HEK293T (cell line): ENCODE measurements around the gene SQOR.

Experiments
- CTCF ChIA-PET: fragments of 350-600 bp; formaldehyde crosslinking; extraction: SDS; loops from one replicate; lab custom pipeline; 2021; ENCODE audit warnings: antibody characterized with exemption, inconsistent platforms; lab: Yijun Ruan, JAX
- POLR2A ChIA-PET: fragments of 350-600 bp; formaldehyde crosslinking; extraction: SDS; loops from one replicate; lab custom pipeline; 2020; ENCODE audit warnings: antibody characterized with exemption, inconsistent platforms; lab: Yijun Ruan, JAX
- DNase-seq: peaks from one replicate; pipeline ENCODE4 v3.0.0; 2012; ENCODE audit warnings: mixed read lengths; ENCODE audit errors: extremely low spot score
- ARNT ChIP-seq: fragments of 450-650 bp; IDR thresholded peaks from 2 replicates; pipeline ENCODE4 v1.6.1; 2017; ENCODE audit warnings: mild to moderate bottlenecking
- BHLHE40 ChIP-seq: fragments of 450-650 bp; IDR thresholded peaks from 2 replicates; pipeline ENCODE4 v1.6.1; 2016; ENCODE audit warnings: mild to moderate bottlenecking, moderate library complexity, borderline replicate concordance
- CTBP1 ChIP-seq: fragments of 450-650 bp; IDR thresholded peaks from 2 replicates; pipeline ENCODE4 v1.6.1; 2016; ENCODE audit warnings: borderline replicate concordance
- ELF4 ChIP-seq: fragments of 450-650 bp; IDR thresholded peaks from 2 replicates; pipeline ENCODE4 v1.6.1; 2017; ENCODE audit warnings: antibody characterized with exemption
- FOXA1 ChIP-seq: fragments of 450-650 bp; IDR thresholded peaks from 2 replicates; pipeline ENCODE4 v1.6.1; 2016; ENCODE audit warnings: mild to moderate bottlenecking
- FOXK2 ChIP-seq: fragments of 450-650 bp; IDR thresholded peaks from 2 replicates; pipeline ENCODE4 v1.6.1; 2016; ENCODE audit warnings: mild to moderate bottlenecking
- FOXM1 ChIP-seq: fragments of 450-650 bp; IDR thresholded peaks from 2 replicates; pipeline ENCODE4 v1.6.1; 2017; ENCODE audit warnings: mild to moderate bottlenecking, borderline replicate concordance
- HDGF ChIP-seq: fragments of 450-650 bp; IDR thresholded peaks from 2 replicates; pipeline ENCODE4 v1.6.1; 2017; ENCODE audit warnings: antibody characterized with exemption, borderline replicate concordance
- L3MBTL2 ChIP-seq: fragments of 450-650 bp; conservative IDR thresholded peaks from 2 replicates; pipeline ENCODE4 v1.6.1; 2016; ENCODE audit warnings: mild to moderate bottlenecking
- LEF1 ChIP-seq: fragments of 450-650 bp; IDR thresholded peaks from 2 replicates; pipeline ENCODE4 v1.6.1; 2017; ENCODE audit warnings: mild to moderate bottlenecking, borderline replicate concordance
- NFRKB ChIP-seq: fragments of 450-650 bp; IDR thresholded peaks from 2 replicates; pipeline ENCODE4 v1.6.1; 2016; ENCODE audit warnings: mild to moderate bottlenecking, moderate library complexity
- SP1 ChIP-seq: fragments of 450-650 bp; IDR thresholded peaks from 2 replicates; pipeline ENCODE4 v1.6.1; 2017
- SUZ12 ChIP-seq: fragments of 450-650 bp; IDR thresholded peaks from 2 replicates; pipeline ENCODE4 v1.6.1; 2016; ENCODE audit warnings: mild to moderate bottlenecking
- TARDBP ChIP-seq: fragments of 450-650 bp; IDR thresholded peaks from 2 replicates; pipeline ENCODE4 v1.6.1; 2016
- ZNF384 ChIP-seq: fragments of 450-650 bp; IDR thresholded peaks from 2 replicates; pipeline ENCODE4 v1.6.1; 2016
- TF ChIP-seq, protein P1 (sequence below): fragments of 450-650 bp; IDR thresholded peaks from 2 replicates; pipeline ENCODE4 v1.6.1; 2016

Gene SQOR

GRCh38 chr15:45670091-45670490 is 35.3 kb downstream of the SQOR start:
- DNase-seq, result no peak
- ChIA-PET CTCF (no interaction called here), POLR2A (no interaction called here)
- TF ChIP-seq LEF1, result no peak
- TF ChIP-seq, protein P1, sequence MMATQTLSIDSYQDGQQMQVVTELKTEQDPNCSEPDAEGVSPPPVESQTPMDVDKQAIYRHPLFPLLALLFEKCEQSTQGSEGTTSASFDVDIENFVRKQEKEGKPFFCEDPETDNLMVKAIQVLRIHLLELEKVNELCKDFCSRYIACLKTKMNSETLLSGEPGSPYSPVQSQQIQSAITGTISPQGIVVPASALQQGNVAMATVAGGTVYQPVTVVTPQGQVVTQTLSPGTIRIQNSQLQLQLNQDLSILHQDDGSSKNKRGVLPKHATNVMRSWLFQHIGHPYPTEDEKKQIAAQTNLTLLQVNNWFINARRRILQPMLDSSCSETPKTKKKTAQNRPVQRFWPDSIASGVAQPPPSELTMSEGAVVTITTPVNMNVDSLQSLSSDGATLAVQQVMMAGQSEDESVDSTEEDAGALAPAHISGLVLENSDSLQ, result no peak
- no peak for TF ChIP-seq FOXA1
- no peak for TF ChIP-seq ZNF384
- no peak for TF ChIP-seq FOXM1
- TF ChIP-seq CTBP1, result no peak
- no peak for TF ChIP-seq L3MBTL2
- TF ChIP-seq BHLHE40, result no peak
- TF ChIP-seq ELF4, result no peak

- no peak for DNase-seq
- POLR2A ChIA-PET, result no interaction called here
- CTCF ChIA-PET, result no interaction called here
- TF ChIP-seq BHLHE40, result no peak
- TF ChIP-seq FOXA1, result no peak
These were observed 35.7 kb downstream of the SQOR start for GRCh38 chr15:45670511-45670910.

DNA sequence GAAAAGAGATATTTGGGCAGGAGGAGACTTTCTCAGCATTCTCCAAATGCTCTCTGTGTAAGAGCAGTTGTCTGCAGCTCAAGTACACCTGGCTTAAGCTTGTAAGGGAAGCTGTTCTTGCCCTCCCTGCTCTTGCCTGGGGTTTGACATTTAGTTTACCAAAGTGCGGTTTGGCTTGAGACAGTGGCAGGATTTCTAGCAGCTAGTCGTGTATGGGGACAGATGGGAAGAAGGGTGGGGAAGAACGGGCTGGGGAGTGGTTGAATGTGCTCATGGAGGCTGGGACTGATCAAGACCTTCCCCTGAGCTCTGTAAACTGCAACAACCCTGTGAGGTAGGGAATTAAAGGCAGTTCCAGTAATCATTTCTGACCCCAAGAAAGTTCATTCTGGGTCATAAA is 39.8 kb downstream of the SQOR start:
- ChIA-PET POLR2A (no interaction called here), CTCF (no interaction called here)
- DNase-seq, result no peak
- no peak for TF ChIP-seq ARNT
- no peak for TF ChIP-seq CTBP1
- TF ChIP-seq ZNF384, result no peak
- TF ChIP-seq ELF4, result no peak

DNA sequence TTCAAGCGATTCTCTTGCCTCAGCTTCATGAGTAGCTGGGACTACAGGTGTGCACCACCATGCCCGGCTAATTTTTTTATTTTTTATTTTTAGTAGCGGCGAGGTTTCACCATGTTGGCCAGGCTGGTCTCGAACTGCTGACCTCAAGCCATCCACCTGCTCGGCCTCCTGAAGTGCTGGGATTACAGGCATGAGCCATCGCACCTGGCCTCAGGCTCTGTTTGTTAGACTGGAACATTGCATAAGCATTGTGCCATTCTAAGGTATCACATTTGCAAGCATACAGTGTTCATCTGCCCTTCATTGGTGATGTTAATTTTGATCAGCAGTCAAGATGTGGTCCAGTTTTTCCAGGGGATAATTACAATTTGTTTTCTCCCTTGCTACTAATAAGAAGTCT is 43.0 kb downstream of the SQOR start:
- TF ChIP-seq ARNT (no peak), CTBP1 (no peak), FOXK2 (no peak), ZNF384 (no peak), LEF1 (no peak), FOXM1 (no peak), TARDBP (no peak), HDGF (no peak), BHLHE40 (no peak), ELF4 (no peak), L3MBTL2 (no peak), FOXA1 (no peak), NFRKB (no peak)
- TF ChIP-seq, protein P1, result no peak
- ChIA-PET CTCF (no interaction called here), POLR2A (no interaction called here)

DNA sequence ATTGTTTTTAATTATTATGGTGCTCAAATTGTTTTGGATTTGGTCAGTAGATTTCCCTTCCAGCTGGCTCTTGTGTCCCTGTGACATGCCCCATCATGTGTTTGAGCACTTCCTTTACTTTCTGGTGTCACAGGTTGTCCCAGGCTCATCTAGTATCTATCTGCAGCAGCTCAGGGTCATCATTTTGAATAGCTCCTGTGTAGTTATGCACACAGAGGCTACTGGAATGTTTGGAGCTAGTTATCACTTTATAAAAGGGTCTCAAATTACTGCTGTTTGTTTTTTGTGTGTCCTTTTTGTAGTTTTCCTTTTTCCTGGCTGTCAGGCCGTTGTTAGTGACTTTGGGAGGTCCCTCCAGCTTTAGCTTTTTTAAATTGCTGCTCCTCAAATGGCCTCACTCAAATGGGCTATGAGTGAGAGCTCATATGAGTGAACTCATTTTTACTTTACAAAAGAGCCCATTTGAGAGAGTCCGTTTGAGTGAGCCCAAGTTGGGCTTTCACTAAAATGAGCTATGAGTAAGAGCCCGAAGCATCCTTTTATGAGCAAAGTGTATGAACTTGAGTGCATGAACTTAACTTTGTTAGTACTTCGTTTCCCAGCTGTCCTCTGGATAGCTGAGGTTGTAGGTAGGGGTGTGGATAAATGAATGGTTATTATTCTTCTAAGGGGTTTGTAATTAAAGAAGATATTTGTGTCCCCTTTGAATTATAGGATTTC is 43.8 kb downstream of the SQOR start:
- no peak for DNase-seq
- ChIA-PET POLR2A (no interaction called here), CTCF (no interaction called here)
- no peak for TF ChIP-seq L3MBTL2
- no peak for TF ChIP-seq FOXK2
- TF ChIP-seq SUZ12, result no peak
- TF ChIP-seq, protein P1, result no peak
- TF ChIP-seq BHLHE40, result no peak
- TF ChIP-seq ELF4, result no peak
- no peak for TF ChIP-seq ZNF384
- TF ChIP-seq CTBP1, result no peak
- TF ChIP-seq ARNT, result no peak
- TF ChIP-seq NFRKB, result no peak
- TF ChIP-seq FOXA1, result no peak
- TF ChIP-seq TARDBP, result no peak
- TF ChIP-seq FOXM1, result no peak
- TF ChIP-seq HDGF, result no peak
- TF ChIP-seq LEF1, result no peak

More for the DNA sequence above, 43.0 kb downstream of the SQOR start:
- DNase-seq, result no peak

DNA sequence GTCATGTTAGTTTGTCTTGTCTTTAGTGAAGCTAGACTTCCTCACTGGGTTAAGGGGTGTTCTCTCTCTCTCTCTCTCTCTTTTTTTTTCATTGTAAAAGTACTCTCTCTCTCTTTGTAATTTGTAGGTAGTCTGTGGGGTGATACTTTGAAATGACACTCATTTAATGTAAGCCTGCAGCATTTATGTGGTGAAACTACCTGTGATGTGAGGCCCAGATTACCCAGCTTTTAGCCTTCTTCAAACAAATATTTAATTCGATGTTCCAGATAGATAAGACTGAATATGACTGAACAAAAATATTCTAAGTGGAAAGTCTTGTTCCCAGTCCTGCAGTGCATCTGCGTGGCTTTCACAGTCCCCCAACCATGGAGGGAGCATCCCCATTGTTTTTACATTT is 49.7 kb downstream of the SQOR start:
- CTCF ChIA-PET, result no interaction called here

More for the DNA sequence above, 49.7 kb downstream of the SQOR start:
- TF ChIP-seq SP1 (no peak), ZNF384 (no peak), FOXA1 (no peak), ELF4 (no peak), CTBP1 (no peak), NFRKB (no peak), SUZ12 (no peak), HDGF (no peak), BHLHE40 (no peak), L3MBTL2 (no peak), FOXK2 (no peak), TARDBP (no peak)
- TF ChIP-seq, protein P1, result no peak
- DNase-seq, result no peak
- POLR2A ChIA-PET, result no interaction called here
